HCT116 (cell line): ENCODE measurements around the gene GALNT18. TPM values are rescaled to one million over a fixed set of nuclear protein-coding genes. Genes with fewer than 3 reads are reported as not detected.

Experiments
- ATAC-seq: fragments of 200-7000 bp; cut with Tn5 transposase; 2 replicates; pipeline ENCODE4 v1.9.1; 2020; ENCODE audit warnings: mild to moderate bottlenecking, moderate library complexity
- BruUV-seq: library from RNA; stranded (reverse); fragments of 400-500 nt; replicated peaks from 2 replicates; lab custom pipeline; 2021; lab: Mats Ljungman, UMichigan
- CTCF ChIA-PET: fragments of 300-600 bp; sonication (Branson Sonifier 250); formaldehyde crosslinking; loops from one replicate; lab custom pipeline; 2021; ENCODE audit warnings: antibody characterized with exemption; lab: Charles Lee
- POLR2A ChIA-PET: fragments of 300-600, 350-600 bp; sonication (Branson Sonifier 250); formaldehyde crosslinking; loops from one replicate; lab custom pipeline; 2021; ENCODE audit warnings: antibody characterized with exemption; lab: Charles Lee
- RAD21 ChIA-PET, 2 experiments: fragments of 300-600 bp; sonication (Branson Sonifier 250); formaldehyde crosslinking; loops; one replicate each; lab custom pipeline; 2023; ENCODE audit warnings: low total read pairs in 2 of 2; ENCODE audit not compliant: uncharacterized antibody in 2 of 2, unreplicated experiment in 2 of 2, low non-redundant PET in 1 of 2; lab: Charles Lee
- DNase-seq: peaks from one replicate; pipeline ENCODE4 v3.0.0-alpha.2; 2010; ENCODE audit warnings: low read depth, low spot score
- H2AFZ ChIP-seq: fragments of 200-600 bp; shearing (Covaris generic), sonication (generic); 2 replicates; pipeline ENCODE4 v1.6.1; 2017; ENCODE audit warnings: low read depth, mixed run types, mixed read lengths, antibody characterized with exemption, low read length; ENCODE audit not compliant: poor library complexity, severe bottlenecking
- H3K27ac ChIP-seq: 2 replicates; pipeline ENCODE4 v1.5.1; 2012; ENCODE audit warnings: low read depth, low read length
- H3K27me3 ChIP-seq: fragments of 200-600 bp; sonication (generic); 2 replicates; pipeline ENCODE4 v1.6.1; 2016; ENCODE audit warnings: mixed run types, low read length, mixed read lengths; ENCODE audit not compliant: insufficient read depth
- H3K36me3 ChIP-seq, 2 experiments: fragments of 200-500 bp in 1 of 2; fragments of 200-600 bp in 1 of 2; sonication (Bioruptor generic) in 1 of 2; sonication (generic) in 1 of 2; 2 replicates each; pipeline versions ENCODE4 v1.5.1 to v1.6.1; 2014 to 2016; ENCODE audit warnings: low read length in 2 of 2, inconsistent platforms in 1 of 2, mixed read lengths in 1 of 2, mixed run types in 1 of 2; ENCODE audit not compliant: insufficient read depth in 2 of 2, control insufficient read depth in 1 of 2
- H3K4me1 ChIP-seq, 2 experiments: fragments of 200-600 bp in 1 of 2; sonication (generic) in 1 of 2; 2 replicates each; pipeline versions ENCODE4 v1.5.1 to v1.6.1; 2012 to 2017; ENCODE audit warnings: low read length in 2 of 2, inconsistent platforms in 1 of 2, mild to moderate bottlenecking in 1 of 2, mixed read lengths in 1 of 2, mixed run types in 1 of 2, moderate library complexity in 1 of 2; ENCODE audit not compliant: insufficient read depth in 2 of 2, control insufficient read depth in 1 of 2
- H3K4me2 ChIP-seq: fragments of 200-600 bp; sonication (generic); 2 replicates; pipeline ENCODE4 v1.6.1; 2017; ENCODE audit warnings: mixed run types, low read length, mixed read lengths
- H3K4me3 ChIP-seq, 2 experiments: fragments of 200-600 bp in 1 of 2; sonication (generic) in 1 of 2; replicated peaks in 1 of 2; 2 replicates each; pipeline ENCODE4 v1.5.1; 2011 to 2016; ENCODE audit warnings: low read length in 2 of 2, control low read depth in 1 of 2, low read depth in 1 of 2, mild to moderate bottlenecking in 1 of 2, mixed read lengths in 1 of 2, mixed run types in 1 of 2
- H3K79me2 ChIP-seq: fragments of 200-600 bp; sonication (generic); 2 replicates; pipeline ENCODE4 v1.6.1; 2017; ENCODE audit warnings: mild to moderate bottlenecking, mixed run types, low read length, moderate library complexity, mixed read lengths; ENCODE audit not compliant: insufficient read depth
- H3K9ac ChIP-seq: fragments of 200-600 bp; sonication (generic); 2 replicates; pipeline ENCODE4 v1.6.1; 2016; ENCODE audit warnings: low read length, mixed read lengths
- H3K9me2 ChIP-seq: fragments of 200-600 bp; sonication (generic), shearing (Covaris generic); 2 replicates; pipeline ENCODE4 v1.6.1; 2017; ENCODE audit warnings: mixed run types, mild to moderate bottlenecking, moderate library complexity; ENCODE audit not compliant: insufficient read depth
- H3K9me3 ChIP-seq, 2 experiments: fragments of 200-500 bp in 1 of 2; fragments of 200-600 bp in 1 of 2; sonication (Bioruptor generic) in 1 of 2; sonication (generic) in 1 of 2; 2 replicates each; pipeline ENCODE4 v1.6.1; 2014 to 2017; ENCODE audit warnings: low read length in 2 of 2, mixed read lengths in 2 of 2, inconsistent platforms in 1 of 2, low read depth in 1 of 2, mild to moderate bottlenecking in 1 of 2, mixed run types in 1 of 2, moderate library complexity in 1 of 2; ENCODE audit not compliant: control insufficient read depth in 1 of 2, insufficient read depth in 1 of 2
- H4K20me1 ChIP-seq: fragments of 200-600 bp; sonication (generic), shearing (Covaris generic); 2 replicates; pipeline ENCODE4 v1.6.1; 2017; ENCODE audit warnings: mixed run types, mild to moderate bottlenecking, moderate library complexity; ENCODE audit not compliant: insufficient read depth
- ELF1 ChIP-seq: IDR thresholded peaks from 2 replicates; pipeline ENCODE4 v1.6.1; 2012; ENCODE audit warnings: low read depth, borderline replicate concordance
- JUND ChIP-seq: IDR thresholded peaks from 2 replicates; pipeline ENCODE4 v1.6.1; 2012
- SIN3A ChIP-seq: IDR thresholded peaks from 2 replicates; pipeline ENCODE4 v1.6.1; 2012; ENCODE audit warnings: low read depth
- SP1 ChIP-seq: IDR thresholded peaks from 2 replicates; pipeline ENCODE4 v1.6.1; 2012; ENCODE audit warnings: low read depth
- ZNF274 ChIP-seq: fragments of 200-500 bp; sonication (Bioruptor generic); IDR thresholded peaks from 2 replicates; pipeline ENCODE4 v1.6.1; 2014; ENCODE audit warnings: mild to moderate bottlenecking, low read depth, low read length, inconsistent platforms
- intact Hi-C: fragments of 100-400 bp; cut with micrococcal nuclease; formaldehyde crosslinking; loops from 2 replicates; pipeline ENCODE4 v1.10.0; 2022
- total RNA-seq: library from RNA; stranded (reverse); gene quantifications from one replicate; pipeline ENCODE4 v1.2.1, GENCODE V29; 2021; ENCODE audit not compliant: unreplicated experiment
- TF ChIP-seq, protein P1 (sequence below): IDR thresholded peaks from 2 replicates; pipeline ENCODE4 v1.6.1; 2012
- TF ChIP-seq, protein P2 (sequence below): IDR thresholded peaks from 2 replicates; pipeline ENCODE4 v1.6.1; 2012; ENCODE audit warnings: low read depth
- TF ChIP-seq, protein P3 (sequence below): IDR thresholded peaks from 2 replicates; pipeline ENCODE4 v1.6.1; 2011; ENCODE audit warnings: mild to moderate bottlenecking, low read length, moderate library complexity; ENCODE audit not compliant: insufficient replicate concordance; ENCODE audit errors: extremely low read depth

Gene GALNT18
- total RNA-seq, 1 experiment from 2014 or later = 19.9 TPM

GRCh38 chr11:11387622-11388305 lies 234.0 kb downstream of the GALNT18 start:
- CTCF ChIA-PET = no interaction called here
- no peaks in the 10 kb centered on the region for H3K79me2 ChIP-seq
- H2AFZ ChIP-seq = no peak overlapping the region
- no peak overlapping the region for H3K27ac ChIP-seq
- no peaks in the 10 kb centered on the region for H3K27me3 ChIP-seq
- TF ChIP-seq SP1 (no peak), ZNF274 (no peak), JUND (no peak), ELF1 (no peak), SIN3A (no peak)
- TF ChIP-seq, protein P1, sequence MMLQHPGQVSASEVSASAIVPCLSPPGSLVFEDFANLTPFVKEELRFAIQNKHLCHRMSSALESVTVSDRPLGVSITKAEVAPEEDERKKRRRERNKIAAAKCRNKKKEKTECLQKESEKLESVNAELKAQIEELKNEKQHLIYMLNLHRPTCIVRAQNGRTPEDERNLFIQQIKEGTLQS = no peak
- TF ChIP-seq, protein P2, sequence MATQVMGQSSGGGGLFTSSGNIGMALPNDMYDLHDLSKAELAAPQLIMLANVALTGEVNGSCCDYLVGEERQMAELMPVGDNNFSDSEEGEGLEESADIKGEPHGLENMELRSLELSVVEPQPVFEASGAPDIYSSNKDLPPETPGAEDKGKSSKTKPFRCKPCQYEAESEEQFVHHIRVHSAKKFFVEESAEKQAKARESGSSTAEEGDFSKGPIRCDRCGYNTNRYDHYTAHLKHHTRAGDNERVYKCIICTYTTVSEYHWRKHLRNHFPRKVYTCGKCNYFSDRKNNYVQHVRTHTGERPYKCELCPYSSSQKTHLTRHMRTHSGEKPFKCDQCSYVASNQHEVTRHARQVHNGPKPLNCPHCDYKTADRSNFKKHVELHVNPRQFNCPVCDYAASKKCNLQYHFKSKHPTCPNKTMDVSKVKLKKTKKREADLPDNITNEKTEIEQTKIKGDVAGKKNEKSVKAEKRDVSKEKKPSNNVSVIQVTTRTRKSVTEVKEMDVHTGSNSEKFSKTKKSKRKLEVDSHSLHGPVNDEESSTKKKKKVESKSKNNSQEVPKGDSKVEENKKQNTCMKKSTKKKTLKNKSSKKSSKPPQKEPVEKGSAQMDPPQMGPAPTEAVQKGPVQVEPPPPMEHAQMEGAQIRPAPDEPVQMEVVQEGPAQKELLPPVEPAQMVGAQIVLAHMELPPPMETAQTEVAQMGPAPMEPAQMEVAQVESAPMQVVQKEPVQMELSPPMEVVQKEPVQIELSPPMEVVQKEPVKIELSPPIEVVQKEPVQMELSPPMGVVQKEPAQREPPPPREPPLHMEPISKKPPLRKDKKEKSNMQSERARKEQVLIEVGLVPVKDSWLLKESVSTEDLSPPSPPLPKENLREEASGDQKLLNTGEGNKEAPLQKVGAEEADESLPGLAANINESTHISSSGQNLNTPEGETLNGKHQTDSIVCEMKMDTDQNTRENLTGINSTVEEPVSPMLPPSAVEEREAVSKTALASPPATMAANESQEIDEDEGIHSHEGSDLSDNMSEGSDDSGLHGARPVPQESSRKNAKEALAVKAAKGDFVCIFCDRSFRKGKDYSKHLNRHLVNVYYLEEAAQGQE = no peak
- TF ChIP-seq, protein P3, sequence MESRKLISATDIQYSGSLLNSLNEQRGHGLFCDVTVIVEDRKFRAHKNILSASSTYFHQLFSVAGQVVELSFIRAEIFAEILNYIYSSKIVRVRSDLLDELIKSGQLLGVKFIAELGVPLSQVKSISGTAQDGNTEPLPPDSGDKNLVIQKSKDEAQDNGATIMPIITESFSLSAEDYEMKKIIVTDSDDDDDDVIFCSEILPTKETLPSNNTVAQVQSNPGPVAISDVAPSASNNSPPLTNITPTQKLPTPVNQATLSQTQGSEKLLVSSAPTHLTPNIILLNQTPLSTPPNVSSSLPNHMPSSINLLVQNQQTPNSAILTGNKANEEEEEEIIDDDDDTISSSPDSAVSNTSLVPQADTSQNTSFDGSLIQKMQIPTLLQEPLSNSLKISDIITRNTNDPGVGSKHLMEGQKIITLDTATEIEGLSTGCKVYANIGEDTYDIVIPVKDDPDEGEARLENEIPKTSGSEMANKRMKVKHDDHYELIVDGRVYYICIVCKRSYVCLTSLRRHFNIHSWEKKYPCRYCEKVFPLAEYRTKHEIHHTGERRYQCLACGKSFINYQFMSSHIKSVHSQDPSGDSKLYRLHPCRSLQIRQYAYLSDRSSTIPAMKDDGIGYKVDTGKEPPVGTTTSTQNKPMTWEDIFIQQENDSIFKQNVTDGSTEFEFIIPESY = no peak
- no peak for DNase-seq
- no TSS peak for BruUV-seq
- no peaks in the 10 kb centered on the region for H4K20me1 ChIP-seq
- no peak overlapping the region for H3K4me2 ChIP-seq
- POLR2A ChIA-PET = no interaction called here
- no peak overlapping the region for H3K4me3 ChIP-seq
- peaks cover 13 to 21% of the 10 kb centered on the region in 2 experiments; a peak in 3 of 4 replicates for H3K4me1 ChIP-seq
- no peaks in the 10 kb centered on the region for H3K9me2 ChIP-seq
- H3K9me3 ChIP-seq = no peaks in the 10 kb centered on the region
- H3K36me3 ChIP-seq = no peaks in the 10 kb centered on the region
- ATAC-seq = no peak
- intact Hi-C loops = no loop called here
- H3K9ac ChIP-seq = no peak overlapping the region
- RAD21 ChIA-PET = no interaction called here
